MCF 10A (cell line): ENCODE data around the gene ANAPC2. TPM values are rescaled to one million over a fixed set of nuclear protein-coding genes. Genes with fewer than 3 reads are reported as not detected.

Source experiments
- BruUV-seq: library from RNA; stranded (reverse); fragments of 400-500 nt; replicated peaks from 2 replicates; lab custom pipeline; 2021; lab: Mats Ljungman, UMichigan
- CTCF ChIA-PET: fragments of 300-600 bp; sonication (Branson Sonifier 250); formaldehyde crosslinking; extraction: SDS; loops from one replicate; lab custom pipeline; 2021; ENCODE audit warnings: antibody characterized with exemption, inconsistent platforms; lab: Yijun Ruan, JAX
- POLR2A ChIA-PET: fragments of 300-600, 350-650 bp; sonication (Branson Sonifier 250); formaldehyde crosslinking; extraction: SDS; loops from one replicate; lab custom pipeline; 2020; ENCODE audit warnings: antibody characterized with exemption, inconsistent platforms; lab: Yijun Ruan, JAX
- DNase-seq: peaks from one replicate; pipeline ENCODE4 v3.0.0-alpha.2; 2018; ENCODE audit not compliant: unreplicated experiment
- H3K27ac Mint-ChIP-seq: one replicate; pipeline ENCODE4 v1.8.0; 2022; ENCODE audit warnings: mild to moderate bottlenecking, low read depth, mixed read lengths; ENCODE audit not compliant: unreplicated experiment
- H3K27me3 Mint-ChIP-seq: one replicate; pipeline ENCODE4 v1.8.0; 2022; ENCODE audit warnings: mixed read lengths; ENCODE audit not compliant: insufficient read depth, unreplicated experiment
- H3K36me3 Mint-ChIP-seq: one replicate; pipeline ENCODE4 v1.8.0; 2022; ENCODE audit warnings: mild to moderate bottlenecking, moderate library complexity, mixed read lengths; ENCODE audit not compliant: insufficient read depth, unreplicated experiment
- H3K4me1 Mint-ChIP-seq: one replicate; pipeline ENCODE4 v1.8.0; 2022; ENCODE audit warnings: mixed read lengths; ENCODE audit not compliant: insufficient read depth, unreplicated experiment
- H3K4me3 Mint-ChIP-seq: one replicate; pipeline ENCODE4 v1.8.0; 2022; ENCODE audit warnings: mild to moderate bottlenecking, moderate library complexity, mixed read lengths; ENCODE audit not compliant: unreplicated experiment
- H3K9me3 Mint-ChIP-seq: one replicate; pipeline ENCODE4 v1.8.0; 2022; ENCODE audit warnings: mixed read lengths; ENCODE audit not compliant: unreplicated experiment
- intact Hi-C: fragments of 100-400 bp; cut with micrococcal nuclease; formaldehyde crosslinking; loops from 2 replicates; pipeline ENCODE4 v1.14.1; 2022
- total RNA-seq: library from RNA; stranded (reverse); gene quantifications from 2 replicates; pipeline ENCODE4 v1.2.3, GENCODE V29; 2022
- TF ChIP-seq, protein P1 (sequence below): fragments of 200-600 bp; IDR thresholded peaks from one replicate; pipeline ENCODE4 v1.8.0; 2022; ENCODE audit warnings: antibody characterized with exemption, mild to moderate bottlenecking; ENCODE audit not compliant: unreplicated experiment

ANAPC2 gene
- total RNA-seq, 1 experiment from 2014 or later: 42.1 TPM

DNA sequence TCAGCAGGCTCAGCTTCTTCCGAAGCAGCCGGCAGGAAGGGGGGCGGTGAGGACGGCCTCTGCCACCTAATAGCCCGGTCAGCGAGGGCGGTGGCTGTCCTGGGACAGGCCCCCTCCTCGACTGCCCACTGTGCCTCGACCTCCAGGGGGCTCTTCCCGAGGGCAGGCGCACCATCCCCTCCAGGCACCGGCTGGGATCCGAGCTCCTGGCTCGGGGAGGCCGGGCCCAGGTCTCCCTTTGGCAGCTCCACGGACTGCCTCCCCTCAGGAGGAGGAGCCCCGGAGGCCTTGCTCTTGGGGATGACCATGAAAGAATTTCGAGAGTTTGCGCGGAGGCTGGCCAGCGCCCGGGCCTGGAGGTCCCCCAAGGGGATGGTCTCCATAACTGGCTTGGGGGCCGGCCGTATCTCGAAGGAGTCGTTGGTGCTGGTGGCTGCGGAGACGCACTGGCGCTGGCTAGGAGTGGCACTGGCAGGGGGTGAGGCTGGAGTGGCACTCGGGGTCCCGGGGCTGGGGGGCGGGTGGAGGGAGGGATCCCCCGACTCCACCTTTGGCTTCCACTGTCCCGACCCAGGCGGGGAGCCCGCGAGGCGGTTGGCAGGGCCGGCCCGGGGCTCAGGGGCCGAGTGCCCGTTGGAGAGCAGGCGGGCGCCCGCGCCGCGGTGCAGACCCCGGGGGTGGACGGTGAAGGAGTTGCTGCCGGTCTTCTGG, 11.2 kb upstream of the ANAPC2 start:
- DNase-seq: no peak
- no peak overlapping the region for H3K27ac Mint-ChIP-seq
- POLR2A ChIA-PET: interaction anchor here (1.5 to 3.6 kb wide), 4 partner anchors 11 to 70 kb away, joined by 5 to 43 read pairs (median 22); partner anchors contain the start of genes ANAPC2, CYSRT1, RNF224 and SSNA1
- TF ChIP-seq, protein P1, sequence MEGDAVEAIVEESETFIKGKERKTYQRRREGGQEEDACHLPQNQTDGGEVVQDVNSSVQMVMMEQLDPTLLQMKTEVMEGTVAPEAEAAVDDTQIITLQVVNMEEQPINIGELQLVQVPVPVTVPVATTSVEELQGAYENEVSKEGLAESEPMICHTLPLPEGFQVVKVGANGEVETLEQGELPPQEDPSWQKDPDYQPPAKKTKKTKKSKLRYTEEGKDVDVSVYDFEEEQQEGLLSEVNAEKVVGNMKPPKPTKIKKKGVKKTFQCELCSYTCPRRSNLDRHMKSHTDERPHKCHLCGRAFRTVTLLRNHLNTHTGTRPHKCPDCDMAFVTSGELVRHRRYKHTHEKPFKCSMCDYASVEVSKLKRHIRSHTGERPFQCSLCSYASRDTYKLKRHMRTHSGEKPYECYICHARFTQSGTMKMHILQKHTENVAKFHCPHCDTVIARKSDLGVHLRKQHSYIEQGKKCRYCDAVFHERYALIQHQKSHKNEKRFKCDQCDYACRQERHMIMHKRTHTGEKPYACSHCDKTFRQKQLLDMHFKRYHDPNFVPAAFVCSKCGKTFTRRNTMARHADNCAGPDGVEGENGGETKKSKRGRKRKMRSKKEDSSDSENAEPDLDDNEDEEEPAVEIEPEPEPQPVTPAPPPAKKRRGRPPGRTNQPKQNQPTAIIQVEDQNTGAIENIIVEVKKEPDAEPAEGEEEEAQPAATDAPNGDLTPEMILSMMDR: no peak
- H3K27me3 Mint-ChIP-seq: no peaks in the 10 kb centered on the region
- BruUV-seq: no TSS peak
- CTCF ChIA-PET: interaction anchor here (0.6 to 1.3 kb wide), 4 partner anchors 17 to 711 kb away, joined by 3 to 7 read pairs (median 5); no protein-coding TSS in a partner anchor
- no peaks in the 10 kb centered on the region for H3K9me3 Mint-ChIP-seq
- H3K36me3 Mint-ChIP-seq: peaks cover 8% of the 10 kb centered on the region
- intact Hi-C loops: no loop called here
- H3K4me1 Mint-ChIP-seq: peaks cover 18% of the 10 kb centered on the region
- peak overlapping the region; percentile 76 for H3K4me3 Mint-ChIP-seq

DNA sequence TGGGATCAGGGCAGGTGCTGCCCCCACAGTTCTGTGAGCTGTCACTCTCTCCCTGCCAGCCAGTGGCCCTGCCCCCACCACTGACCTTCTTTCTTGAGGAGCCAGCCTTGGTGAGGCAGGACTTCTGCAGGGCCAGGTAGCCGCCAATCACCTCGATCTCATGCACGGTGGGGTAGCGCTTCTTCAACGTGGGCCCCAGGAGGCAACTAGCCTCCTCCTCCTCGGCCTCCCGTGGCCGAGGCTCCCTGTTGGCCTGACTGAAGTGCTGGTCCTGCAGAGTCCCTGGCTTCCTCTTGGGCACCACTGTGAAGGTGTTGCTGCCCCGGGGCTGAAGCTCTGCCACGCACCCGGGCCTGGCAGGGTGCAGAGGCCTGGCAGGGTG, 10.5 kb upstream of the ANAPC2 start:
- H3K4me3 Mint-ChIP-seq: peak overlapping the region; percentile 76
- no TSS peak for BruUV-seq
- ChIA-PET CTCF (interaction anchor here (0.6 to 1.3 kb wide), 5 partner anchors 18 to 711 kb away, joined by 3 to 7 read pairs (median 4); no protein-coding TSS in a partner anchor), POLR2A (interaction anchor here (1.5 to 3.6 kb wide), 4 partner anchors 10 to 69 kb away, joined by 5 to 43 read pairs (median 22); partner anchors contain the start of genes ANAPC2, CYSRT1, RNF224 and SSNA1)
- no peaks in the 10 kb centered on the region for H3K27me3 Mint-ChIP-seq
- H3K36me3 Mint-ChIP-seq: peaks cover 8% of the 10 kb centered on the region
- intact Hi-C loops: no loop called here
- no peak overlapping the region for H3K27ac Mint-ChIP-seq
- H3K9me3 Mint-ChIP-seq: no peaks in the 10 kb centered on the region
- TF ChIP-seq, protein P1: no peak
- no peak for DNase-seq
- H3K4me1 Mint-ChIP-seq: peaks cover 18% of the 10 kb centered on the region

GRCh38 chr9:137198051-137198901, 9.9 kb upstream of the ANAPC2 start:
- no TSS peak for BruUV-seq
- Mint-ChIP-seq H3K4me1 (peaks cover 18% of the 10 kb centered on the region), H3K4me3 (peak overlapping the region; percentile 76), H3K27ac (no peak overlapping the region), H3K36me3 (peaks cover 8% of the 10 kb centered on the region), H3K27me3 (no peaks in the 10 kb centered on the region), H3K9me3 (no peaks in the 10 kb centered on the region)
- intact Hi-C loops: no loop called here
- TF ChIP-seq, protein P1: no peak
- ChIA-PET POLR2A (interaction anchor here (0.6 to 3.6 kb wide), 6 partner anchors 10 to 425 kb away, joined by 3 to 43 read pairs (median 10); partner anchors contain the start of genes ANAPC2, CYSRT1, RNF224 and SSNA1), CTCF (interaction anchor here (0.5 to 1.3 kb wide), 6 partner anchors 25 to 138 kb away, joined by 3 to 7 read pairs (median 3); no protein-coding TSS in a partner anchor)
- DNase-seq: peak; percentile 53
